ENCODE measurements around the gene KCNA10.

The KCNA10 gene

GRCh38 chr1:110519125-110519810 is at the start of gene KCNA10:
Gene KCNA10, minus strand, starts transcription at chr1:110519175. Its CDS starts 388 bp downstream, at chr1:110518787.
- DNase-seq: no peak

GRCh38 chr1:110566836-110567235 is 47.9 kb upstream of the KCNA10 start:
- DNase-seq: no peak

GRCh38 chr1:110565565-110565964 is 46.6 kb upstream of the KCNA10 start:
- DNase-seq: no peak

- DNase-seq: no peak
These were observed 44.1 kb upstream of the KCNA10 start for GRCh38 chr1:110563089-110563488.

- DNase-seq: no peak
These were observed 42.6 kb upstream of the KCNA10 start for GRCh38 chr1:110561596-110561995.

- DNase-seq: no peak
These were observed 40.2 kb upstream of the KCNA10 start for GRCh38 chr1:110559157-110559556.

GRCh38 chr1:110557481-110557880 is 38.5 kb upstream of the KCNA10 start:
- no peak for DNase-seq

GRCh38 chr1:110556471-110556807 is 37.5 kb upstream of the KCNA10 start:
- no peak for DNase-seq

- DNase-seq: peak; percentile 8
These were observed 37.0 kb upstream of the KCNA10 start for GRCh38 chr1:110555807-110556470.

- peak; percentile 62 for DNase-seq
These were observed 36.2 kb upstream of the KCNA10 start for GRCh38 chr1:110554871-110555801.

GRCh38 chr1:110551278-110551809 is 32.4 kb upstream of the KCNA10 start:
- DNase-seq: no peak

GRCh38 chr1:110549831-110550230 is 30.9 kb upstream of the KCNA10 start:
- DNase-seq: no peak

GRCh38 chr1:110548381-110548780 is 29.4 kb upstream of the KCNA10 start:
- peak; percentile 44 for DNase-seq

- no peak for DNase-seq
These were observed 28.0 kb upstream of the KCNA10 start for GRCh38 chr1:110547017-110547416.

GRCh38 chr1:110545492-110545891 is 26.5 kb upstream of the KCNA10 start:
- no peak for DNase-seq

- no peak for DNase-seq
These were observed 25.8 kb upstream of the KCNA10 start for GRCh38 chr1:110544753-110545152.

- peak; percentile 73 for DNase-seq
These were observed 23.8 kb upstream of the KCNA10 start for GRCh38 chr1:110542725-110543124.

- no peak for DNase-seq
These were observed 23.0 kb upstream of the KCNA10 start for GRCh38 chr1:110541906-110542395.

- DNase-seq: no peak
These were observed 22.1 kb upstream of the KCNA10 start for GRCh38 chr1:110540891-110541685.

- DNase-seq: no peak
These were observed 19.9 kb upstream of the KCNA10 start for GRCh38 chr1:110538921-110539320.

GRCh38 chr1:110538075-110538474 is 19.1 kb upstream of the KCNA10 start:
- DNase-seq: no peak

- DNase-seq: no peak
These were observed 17.0 kb upstream of the KCNA10 start for GRCh38 chr1:110535985-110536384.
